Raji (cell line): ENCODE data around the gene ATP5PO.

Experiments used
- POLR2A ChIP-seq: IDR thresholded peaks from 2 replicates; pipeline ENCODE4 v1.6.1; 2011; ENCODE audit warnings: low read depth, low read length, control low read depth; ENCODE audit not compliant: insufficient read depth

Gene ATP5PO

GRCh38 chr21:33890187-33890586, 25.4 kb downstream of the ATP5PO start:
- no peak for TF ChIP-seq POLR2A

- TF ChIP-seq POLR2A, result no peak
Observed at GRCh38 chr21:33886321-33886720, 29.3 kb downstream of the ATP5PO start.

GRCh38 chr21:33885172-33885514, 30.5 kb downstream of the ATP5PO start:
- no peak for TF ChIP-seq POLR2A

GRCh38 chr21:33884376-33885171, 31.0 kb downstream of the ATP5PO start:
- no peak for TF ChIP-seq POLR2A

GRCh38 chr21:33883118-33883517, 32.5 kb downstream of the ATP5PO start:
- TF ChIP-seq POLR2A, result no peak

GRCh38 chr21:33881689-33882440, 33.7 kb downstream of the ATP5PO start:
- TF ChIP-seq POLR2A, result no peak

GRCh38 chr21:33880626-33881025, 35.0 kb downstream of the ATP5PO start:
- no peak for TF ChIP-seq POLR2A

GRCh38 chr21:33878824-33879223, 36.8 kb downstream of the ATP5PO start:
- no peak for TF ChIP-seq POLR2A

- TF ChIP-seq POLR2A, result no peak
Observed at GRCh38 chr21:33875026-33875695, 40.4 kb downstream of the ATP5PO start.

GRCh38 chr21:33874161-33874560, 41.4 kb downstream of the ATP5PO start:
- TF ChIP-seq POLR2A, result no peak

GRCh38 chr21:33872881-33873515, 42.6 kb downstream of the ATP5PO start:
- no peak for TF ChIP-seq POLR2A

- no peak for TF ChIP-seq POLR2A
Observed at GRCh38 chr21:33871171-33871570, 44.4 kb downstream of the ATP5PO start.

- TF ChIP-seq POLR2A, result no peak
Observed at GRCh38 chr21:33870768-33871167, 44.8 kb downstream of the ATP5PO start.

GRCh38 chr21:33869873-33870272, 45.7 kb downstream of the ATP5PO start:
- no peak for TF ChIP-seq POLR2A

GRCh38 chr21:33866826-33867225, 48.8 kb downstream of the ATP5PO start:
- no peak for TF ChIP-seq POLR2A
